ENCODE results near the gene ABHD10. TPM values are rescaled to one million over a fixed set of nuclear protein-coding genes. Genes with fewer than 3 reads are reported as not detected.

The ABHD10 gene
- polyA plus RNA-seq, 3 donors from 2014 or later = 22.2 to 27.7 (median 24.2) TPM

- no peaks in the 10 kb centered on the region for H3K36me3 Mint-ChIP-seq
- H3K9me3 Mint-ChIP-seq = no peaks in the 10 kb centered on the region
- H3K27ac Mint-ChIP-seq = no peak overlapping the region
- no peaks in the 10 kb centered on the region for H3K4me1 Mint-ChIP-seq
- no peak for DNase-seq
- H3K4me3 Mint-ChIP-seq = no peak overlapping the region
- peaks cover 1 to 9% (median 7%) of the 10 kb centered on the region in 3 donors for H3K27me3 Mint-ChIP-seq (ENCODE audit: low read depth in 3 of 3)
Observed at GRCh38 chr3:112038863-112039262, 60.0 kb downstream of the ABHD10 start.

DNA sequence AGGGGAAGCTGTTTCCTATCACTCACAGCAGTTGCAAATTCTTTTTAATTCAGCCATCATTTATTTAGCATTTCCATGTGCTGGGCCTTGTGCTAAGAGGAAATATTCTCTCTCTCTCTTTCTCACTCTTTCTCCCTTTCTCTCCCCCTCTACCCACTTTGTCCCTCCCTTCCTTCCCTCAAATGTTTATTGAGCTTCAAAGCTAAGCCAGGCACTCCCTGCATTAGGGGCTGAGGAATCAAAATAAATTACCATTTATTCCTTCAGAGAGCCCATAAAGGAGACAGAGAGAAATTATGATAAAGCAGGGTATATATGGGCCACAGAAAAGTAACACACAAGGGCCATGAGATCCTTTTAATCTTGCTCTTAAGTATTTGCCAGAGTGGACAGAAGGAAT lies 62.5 kb downstream of the ABHD10 start:
- DNase-seq = no peak
- Mint-ChIP-seq H3K4me3 (no peak overlapping the region), H3K9me3 (no peaks in the 10 kb centered on the region), H3K27ac (no peak overlapping the region), H3K4me1 (no peaks in the 10 kb centered on the region), H3K36me3 (no peaks in the 10 kb centered on the region), H3K27me3 (ENCODE audit: low read depth in 3 of 3) (peaks cover 1 to 7% (median 7%) of the 10 kb centered on the region in 3 donors)

GRCh38 chr3:112042842-112043280 lies 64.0 kb downstream of the ABHD10 start:
- Mint-ChIP-seq H3K27me3 (ENCODE audit: low read depth in 3 of 3) (peaks cover 1 to 12% (median 7%) of the 10 kb centered on the region in 3 donors), H3K36me3 (no peaks in the 10 kb centered on the region), H3K9me3 (no peaks in the 10 kb centered on the region)

More at GRCh38 chr3:112042842-112043280, 64.0 kb downstream of the ABHD10 start:
- Mint-ChIP-seq H3K4me3 (no peak overlapping the region), H3K27ac (no peak overlapping the region), H3K4me1 (no peaks in the 10 kb centered on the region)
- no peak for DNase-seq

Other genes starting within 250 kb of the ABHD10 start
- 10 to 100 TPM in 2 of 3 donors, 1 to 10 TPM in 1; 8.2 to 24.8 (median 11.2) TPM for gene PHLDB2, start 119.8 kb upstream of the ABHD10 start, polyA plus RNA-seq
- not detected for gene TAGLN3, start 19.9 kb downstream of the ABHD10 start, polyA plus RNA-seq
- gene TMPRSS7, start 55.7 kb downstream of the ABHD10 start, polyA plus RNA-seq = not detected
- gene C3orf52, start 107.4 kb downstream of the ABHD10 start, polyA plus RNA-seq = under 1 TPM in 1 of 3 donors, not detected in 2; 0.29 TPM
- gene GCSAM, start 154.2 kb downstream of the ABHD10 start, polyA plus RNA-seq = 1 to 10 TPM in 2 of 3 donors, under 1 TPM in 1; 0.64 to 3.6 (median 1.5) TPM

All from immature natural killer cell (primary cell).